ENCODE measurements around the gene GRAMD1A.
A peak's percentile ranks its signal among the peaks of the same experiment; 100 is the strongest.
"Not testable (repeated sequence)": the region's sequence is repeated elsewhere in the genome, so short reads cannot be mapped to it uniquely, and the experiment has no call there.

The GRAMD1A gene

DNA sequence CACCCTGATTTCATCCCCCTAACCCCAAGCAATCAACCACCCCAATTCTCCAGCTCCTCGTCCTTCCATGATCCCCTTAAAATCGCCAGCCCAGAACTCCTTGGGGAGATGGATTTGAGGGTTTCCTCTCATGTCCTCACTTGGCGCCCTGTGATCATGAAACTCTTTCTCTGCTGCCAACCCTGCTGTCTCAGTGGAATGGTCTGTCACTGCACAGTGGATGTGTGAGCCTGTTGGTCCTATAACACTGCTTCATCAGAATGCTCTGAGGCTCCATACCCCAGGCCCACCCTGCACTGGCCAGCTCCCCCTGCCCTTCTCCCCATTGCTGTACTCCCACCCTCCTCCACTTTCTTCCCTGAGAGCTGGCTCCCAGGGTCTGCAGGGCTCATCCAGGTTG is 23.5 kb upstream of the GRAMD1A start:
- no peak for FAIRE-seq
- no peak for DNase-seq (ENCODE audit: low spot score)

- DNase-seq (ENCODE audit: low spot score) (no peak), FAIRE-seq (no peak)
These were observed 20.1 kb upstream of the GRAMD1A start for GRCh38 chr19:34979819-34980640.

- DNase-seq (ENCODE audit: low spot score) (no peak), FAIRE-seq (no peak)
These were observed 17.8 kb upstream of the GRAMD1A start for GRCh38 chr19:34982275-34982674.

GRCh38 chr19:34983786-34984185 is 16.3 kb upstream of the GRAMD1A start:
- no peak for FAIRE-seq

GRCh38 chr19:34984287-34984686 is 15.8 kb upstream of the GRAMD1A start:
- FAIRE-seq = no peak
- DNase-seq (ENCODE audit: low spot score) = no peak

More at GRCh38 chr19:34983786-34984185, 16.3 kb upstream of the GRAMD1A start:
- DNase-seq (ENCODE audit: low spot score) = no peak

DNA sequence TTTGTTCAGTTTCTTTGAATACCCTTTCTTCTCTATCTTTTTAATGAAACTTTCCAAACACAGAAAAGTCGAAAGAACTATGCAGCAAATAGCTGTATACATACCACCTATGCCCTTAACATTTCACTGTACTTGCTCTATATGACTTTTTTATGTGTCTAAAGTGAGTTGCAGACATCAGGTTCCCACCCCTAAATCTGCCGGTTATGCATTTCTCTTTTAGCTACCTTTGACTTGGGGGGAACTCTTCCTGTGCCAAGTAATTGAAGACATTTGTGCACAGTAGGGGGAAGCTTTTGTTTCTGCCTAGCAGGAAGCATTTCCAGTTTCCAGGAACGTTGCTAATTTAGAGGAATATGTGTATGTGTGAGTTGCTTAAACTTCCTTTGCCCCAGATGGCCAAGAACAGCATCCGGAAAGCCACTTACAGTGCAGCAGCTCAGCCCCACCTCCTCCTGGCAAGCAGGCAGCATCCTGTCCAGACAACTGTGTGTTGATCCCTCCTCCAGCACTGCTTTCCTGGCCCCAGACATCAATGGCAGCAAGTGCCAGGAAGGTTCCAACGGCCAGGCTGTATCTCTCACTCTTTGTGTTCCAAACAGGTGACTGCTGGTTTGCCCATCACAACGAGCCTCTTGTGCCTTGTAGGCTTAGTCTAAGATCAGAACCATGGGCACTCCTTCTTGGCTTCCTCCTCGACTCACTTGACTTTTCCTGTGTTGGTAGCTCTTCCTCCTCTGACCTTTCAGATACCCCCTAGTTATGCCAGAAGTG is 14.7 kb upstream of the GRAMD1A start:
- DNase-seq (ENCODE audit: low spot score) (no peak), FAIRE-seq (no peak)

- DNase-seq (ENCODE audit: low spot score) (no peak), FAIRE-seq (no peak)
These were observed 12.0 kb upstream of the GRAMD1A start for GRCh38 chr19:34988119-34988518.

- FAIRE-seq (no peak), DNase-seq (ENCODE audit: low spot score) (no peak)
These were observed 10.8 kb upstream of the GRAMD1A start for GRCh38 chr19:34989298-34989697.

GRCh38 chr19:34990578-34991192 is 9.4 kb upstream of the GRAMD1A start:
- no peak for FAIRE-seq

DNA sequence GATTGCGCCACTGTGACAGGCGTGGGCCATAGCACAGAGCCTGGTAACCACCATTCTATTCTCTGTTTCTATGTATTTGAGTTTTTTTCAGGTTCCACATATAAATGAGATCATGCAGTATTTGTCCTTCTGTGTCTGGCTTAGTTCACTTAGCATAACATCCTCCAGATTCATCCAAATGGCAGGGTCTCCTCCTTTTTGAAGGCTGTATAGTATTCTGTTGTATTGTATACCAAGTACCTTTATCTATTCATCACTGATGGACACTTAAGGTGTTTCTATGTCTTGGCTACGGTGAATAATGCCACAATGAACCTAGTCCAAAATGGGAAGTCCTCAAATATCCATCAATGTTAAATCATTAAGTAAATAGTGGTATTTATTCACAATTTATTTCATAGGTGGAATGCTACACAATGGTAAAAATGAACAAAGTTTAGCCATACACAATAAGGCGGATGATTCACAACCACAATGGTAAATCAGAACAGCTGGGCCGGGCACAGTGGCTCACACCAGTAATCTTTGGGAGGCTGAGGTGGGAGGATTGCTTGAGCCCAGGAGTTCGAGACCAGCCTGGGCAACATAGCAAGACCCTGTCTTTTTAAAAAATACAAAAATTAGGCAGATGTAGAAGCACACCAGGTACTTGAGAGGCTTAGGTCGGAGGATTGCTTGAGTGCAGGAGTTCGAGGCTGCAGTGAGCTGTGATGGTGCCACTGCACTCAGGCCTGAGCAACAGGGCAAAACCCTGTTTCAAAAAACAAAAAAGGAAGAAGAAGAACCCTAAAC is 8.4 kb upstream of the GRAMD1A start:
- DNase-seq (ENCODE audit: low spot score) (no peak), FAIRE-seq (no peak)

More at GRCh38 chr19:34990578-34991192, 9.4 kb upstream of the GRAMD1A start:
- no peak for DNase-seq (ENCODE audit: low spot score)

GRCh38 chr19:34992582-34992981 is 7.5 kb upstream of the GRAMD1A start:
- not testable (repeated sequence) for DNase-seq (ENCODE audit: low spot score); FAIRE-seq

DNA sequence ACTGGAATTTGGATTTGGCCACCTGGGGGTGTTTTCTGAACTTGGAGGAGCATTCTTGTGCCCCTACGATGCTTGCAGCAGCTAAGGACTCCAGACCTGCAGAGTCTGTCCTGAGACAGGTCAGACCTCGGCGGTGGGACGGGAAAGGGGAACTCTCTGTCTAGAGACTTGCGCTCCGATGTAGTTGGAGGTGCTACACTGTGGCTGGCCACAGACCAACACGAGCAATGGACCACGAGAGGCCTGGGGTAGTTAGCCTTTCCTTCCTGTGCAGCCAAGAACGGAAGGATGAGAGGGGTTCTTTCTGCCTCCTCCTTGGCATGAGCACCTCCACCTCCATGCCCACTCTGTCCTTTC is 5.9 kb upstream of the GRAMD1A start:
- no peak for DNase-seq (ENCODE audit: low spot score)
- no peak for FAIRE-seq

- DNase-seq (ENCODE audit: low spot score) = peak; percentile 17
- no peak for FAIRE-seq
These were observed 5.2 kb upstream of the GRAMD1A start for GRCh38 chr19:34994643-34995541.

GRCh38 chr19:34995551-34995950 is 4.6 kb upstream of the GRAMD1A start:
- no peak for FAIRE-seq
- no peak for DNase-seq (ENCODE audit: low spot score)

- FAIRE-seq = no peak
- no peak for DNase-seq (ENCODE audit: low spot score)
These were observed 3.0 kb upstream of the GRAMD1A start for GRCh38 chr19:34997071-34997617.

GRCh38 chr19:34998224-34998623 is 1.9 kb upstream of the GRAMD1A start:
- not testable (repeated sequence) for FAIRE-seq; DNase-seq (ENCODE audit: low spot score)

DNA sequence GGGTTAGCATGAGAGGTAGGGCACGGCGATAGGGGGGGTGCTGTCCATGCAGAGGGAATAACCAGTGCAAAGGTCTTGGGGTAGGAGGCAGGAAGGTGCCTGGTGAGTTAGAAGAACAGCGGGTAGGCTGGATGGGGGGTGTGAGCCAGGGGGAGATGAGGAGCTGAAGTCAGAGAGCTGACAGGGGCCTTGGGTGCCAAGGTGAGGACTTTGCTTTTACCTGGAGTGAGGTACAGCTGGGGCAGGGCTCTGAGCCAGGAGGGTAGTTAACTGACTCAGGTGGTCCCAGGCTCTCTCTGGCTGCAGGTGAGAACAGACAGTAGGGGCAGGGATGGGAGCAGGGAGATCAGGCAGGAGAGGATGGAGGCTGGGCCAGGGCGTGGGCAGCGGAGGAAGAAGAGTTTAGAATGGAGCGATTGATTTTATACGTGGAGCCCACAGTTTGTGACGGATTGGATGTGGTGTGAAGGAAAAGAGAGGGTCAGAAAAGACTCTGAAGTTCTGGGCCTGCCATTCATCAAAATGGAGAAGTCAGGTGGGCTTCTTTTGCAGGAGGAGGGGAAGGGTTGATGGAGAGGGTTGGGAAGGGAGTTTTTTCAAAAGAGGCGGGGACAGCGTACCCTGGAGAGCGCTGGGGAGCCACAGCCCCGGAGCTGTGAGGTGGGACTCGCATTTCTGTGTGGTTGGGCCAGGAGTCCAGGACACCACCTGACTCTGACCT is 1.2 kb upstream of the GRAMD1A start:
- DNase-seq (ENCODE audit: low spot score) = no peak
- FAIRE-seq = no peak

- DNase-seq (ENCODE audit: low spot score) (no peak), FAIRE-seq (no peak)
These were observed 169 bp downstream of the GRAMD1A start for GRCh38 chr19:35000338-35000646.

DNA sequence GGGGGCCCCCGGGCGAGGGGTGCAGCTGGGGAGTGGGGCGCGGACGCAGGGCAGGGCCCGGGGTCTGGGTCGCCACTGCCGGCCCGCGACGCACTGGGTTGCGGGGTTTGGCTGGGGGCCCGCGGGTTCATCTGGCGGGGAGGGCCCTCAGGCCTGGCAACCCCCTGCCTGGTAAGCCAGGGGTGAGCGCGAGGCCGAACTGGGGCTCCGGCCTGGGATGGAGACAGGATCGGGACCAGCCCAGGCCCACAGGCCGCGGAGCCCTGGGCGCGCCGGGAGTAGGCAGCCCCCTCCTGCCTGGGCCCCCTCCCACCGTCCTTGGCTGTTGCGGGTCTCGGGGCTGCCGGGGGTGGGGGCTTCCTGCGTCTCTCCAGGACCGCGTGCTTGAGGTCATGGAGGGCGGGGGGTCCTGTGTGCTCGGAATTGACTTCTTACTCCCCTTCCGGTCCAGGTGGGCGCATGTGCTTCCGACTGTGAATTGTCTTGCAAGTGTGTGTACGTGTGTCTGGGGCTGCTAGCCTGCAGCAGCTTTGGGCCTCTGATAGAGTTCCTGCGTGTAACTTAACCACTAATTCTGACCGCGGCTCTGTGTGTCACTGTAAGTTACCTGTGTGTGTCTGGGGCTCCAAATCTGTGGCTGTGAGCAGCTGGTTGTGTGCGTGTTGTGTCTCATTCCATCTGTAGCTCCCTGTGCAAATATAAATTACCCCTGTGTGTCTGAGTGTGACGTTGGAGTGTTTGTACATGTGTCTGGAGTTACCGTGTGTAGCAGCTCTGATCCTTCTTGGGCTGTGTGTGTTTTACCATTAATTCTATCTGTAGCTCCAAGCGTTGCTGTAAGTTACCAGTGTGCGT is 751 bp downstream of the GRAMD1A start:
- FAIRE-seq = no peak
- DNase-seq (ENCODE audit: low spot score) = peak; percentile 33

Data from RCC 7860 (cell line).